ENCODE data around the gene RGS3. TPM values are rescaled to one million over a fixed set of nuclear protein-coding genes. Genes with fewer than 3 reads are reported as not detected.
A peak's percentile ranks its signal among the peaks of the same experiment; 100 is the strongest.

The RGS3 gene
- polyA plus RNA-seq, 1 donor, result 33.0 TPM

DNA sequence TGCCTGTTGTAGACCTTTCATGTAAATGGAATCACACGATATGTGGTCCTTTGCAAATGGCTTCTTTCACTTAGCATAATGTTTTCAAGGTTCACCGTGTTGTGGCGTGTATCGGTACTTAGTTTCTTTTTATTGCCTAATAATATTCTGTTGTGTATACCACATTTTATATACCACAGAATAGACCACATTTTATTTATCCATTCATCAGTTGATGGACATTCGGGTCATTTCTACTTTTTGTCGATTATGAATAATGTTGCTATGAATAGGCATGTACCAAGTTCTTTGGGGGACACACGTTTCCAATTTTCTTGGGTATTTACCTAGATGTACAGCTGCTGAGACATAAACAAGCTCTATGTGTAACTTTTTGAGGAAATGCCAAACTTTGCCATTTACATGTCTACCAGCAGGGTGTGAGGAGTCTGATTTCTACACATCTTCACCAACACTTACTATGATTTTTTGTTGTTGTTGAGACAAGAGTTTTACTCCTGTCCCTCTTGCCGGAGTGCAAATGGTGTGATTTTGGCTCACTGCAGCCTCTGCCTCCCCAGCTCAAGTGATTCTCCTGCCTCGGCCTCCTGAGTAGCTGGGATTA, 144.7 kb downstream of the RGS3 start:
- Histone ChIP-seq H3K9me3 (ENCODE audit: control insufficient read depth, low read depth, low read length) (no peaks in the 10 kb centered on the region), H3K4me3 (ENCODE audit: low read length) (no peak overlapping the region), H3K27ac (ENCODE audit: low read length) (no peak overlapping the region), H3K4me1 (ENCODE audit: control insufficient read depth, insufficient read depth, low read length) (peaks cover 4% of the 10 kb centered on the region), H3K27me3 (ENCODE audit: control insufficient read depth, insufficient read depth, low read length) (no peaks in the 10 kb centered on the region), H3K36me3 (ENCODE audit: control insufficient read depth, insufficient read depth, low read length) (no peaks in the 10 kb centered on the region)
- no peak for DNase-seq
- WGBS (ENCODE audit: insufficient coverage, low lambda C conversion rate), result no CpG with 5 or more reads among the region's 9 CpGs

DNA sequence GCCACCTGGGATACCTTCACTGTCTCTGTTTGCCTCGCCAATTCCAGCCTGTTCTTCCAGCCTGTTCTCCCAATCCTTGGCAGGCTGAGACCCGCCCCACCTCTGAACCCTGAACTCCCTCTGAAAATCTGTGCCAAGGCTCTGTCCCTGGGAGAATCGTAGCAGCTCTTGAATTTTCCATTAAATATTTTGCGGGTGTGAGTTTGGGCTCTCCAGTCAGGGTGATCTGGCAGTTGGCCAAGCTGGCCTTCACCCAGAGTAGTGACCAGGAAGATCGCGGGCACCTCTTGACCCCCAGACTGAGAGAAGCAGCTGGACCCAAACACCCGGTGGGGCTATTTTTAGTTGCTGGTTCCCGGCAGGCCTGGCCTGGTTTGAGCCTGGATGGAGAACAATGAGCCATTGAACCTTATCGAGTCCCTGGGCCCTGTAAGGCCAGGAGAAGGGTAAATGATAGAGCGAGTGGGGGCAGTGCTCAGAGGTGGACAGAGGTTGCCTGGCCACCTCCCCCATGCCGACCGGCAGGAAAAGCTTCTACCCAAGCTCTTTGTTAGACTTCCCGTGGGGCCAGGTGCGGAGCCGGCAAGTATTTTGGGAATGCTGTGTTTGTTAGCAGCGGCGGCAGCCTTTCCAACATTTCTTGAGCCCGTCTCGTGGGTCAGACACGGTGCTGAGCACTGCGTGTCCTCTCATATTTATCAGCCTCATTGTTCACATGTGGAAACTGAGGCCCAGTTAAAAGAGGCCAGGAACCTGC, 146.2 kb downstream of the RGS3 start:
- Histone ChIP-seq H3K4me1 (ENCODE audit: control insufficient read depth, insufficient read depth, low read length) (peaks cover 6% of the 10 kb centered on the region), H3K4me3 (ENCODE audit: low read length) (no peak overlapping the region), H3K36me3 (ENCODE audit: control insufficient read depth, insufficient read depth, low read length) (no peaks in the 10 kb centered on the region), H3K9me3 (ENCODE audit: control insufficient read depth, low read depth, low read length) (no peaks in the 10 kb centered on the region), H3K27ac (ENCODE audit: low read length) (no peak overlapping the region), H3K27me3 (ENCODE audit: control insufficient read depth, insufficient read depth, low read length) (no peaks in the 10 kb centered on the region)
- peak in 1 of 2 donors; percentile 31 for DNase-seq
- no CpG with 5 or more reads among the region's 21 CpGs for WGBS (ENCODE audit: insufficient coverage, low lambda C conversion rate)

DNA sequence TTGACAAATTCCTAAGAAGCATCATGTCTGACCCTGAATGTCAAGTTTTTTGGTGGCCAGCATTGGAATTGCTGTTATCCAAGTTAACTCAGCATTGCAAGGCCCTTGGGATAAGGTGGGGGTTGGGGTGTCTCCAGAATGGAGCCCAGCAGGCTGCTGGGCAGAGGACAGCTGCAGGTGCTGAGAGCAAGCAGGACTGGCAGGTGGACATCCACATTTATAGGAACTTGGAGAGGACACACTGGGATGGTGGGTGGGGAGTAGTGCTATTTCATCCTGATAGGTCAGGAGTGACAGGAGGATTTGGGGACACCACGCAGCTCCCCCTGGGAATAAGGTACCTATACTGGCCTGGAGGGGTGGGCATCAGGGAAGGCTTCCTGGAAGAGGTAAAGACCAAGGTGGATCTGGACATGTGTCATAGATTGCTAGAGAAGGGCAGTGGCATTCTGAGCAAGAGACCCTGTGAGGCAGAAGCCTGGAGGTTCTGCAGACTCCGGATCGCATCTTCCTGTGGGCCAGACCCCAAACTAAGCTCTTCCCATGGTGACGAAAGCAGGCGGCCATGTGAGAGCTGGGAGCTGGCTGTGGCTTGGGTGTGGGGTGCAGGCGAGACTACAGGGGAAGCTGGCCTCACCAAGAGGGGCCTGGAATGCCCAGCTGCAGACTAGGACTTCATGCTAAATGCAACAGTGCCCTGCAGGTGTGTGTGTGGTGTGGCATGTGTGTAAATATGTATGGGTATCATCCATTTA, 148.1 kb downstream of the RGS3 start:
- Histone ChIP-seq H3K27ac (ENCODE audit: low read length) (no peak overlapping the region), H3K36me3 (ENCODE audit: control insufficient read depth, insufficient read depth, low read length) (no peaks in the 10 kb centered on the region), H3K4me1 (ENCODE audit: control insufficient read depth, insufficient read depth, low read length) (peaks cover 7% of the 10 kb centered on the region), H3K27me3 (ENCODE audit: control insufficient read depth, insufficient read depth, low read length) (no peaks in the 10 kb centered on the region), H3K4me3 (ENCODE audit: low read length) (no peak overlapping the region), H3K9me3 (ENCODE audit: control insufficient read depth, low read depth, low read length) (no peaks in the 10 kb centered on the region)
- DNase-seq, result no peak
- no CpG with 5 or more reads among the region's 6 CpGs for WGBS (ENCODE audit: insufficient coverage, low lambda C conversion rate)

DNA sequence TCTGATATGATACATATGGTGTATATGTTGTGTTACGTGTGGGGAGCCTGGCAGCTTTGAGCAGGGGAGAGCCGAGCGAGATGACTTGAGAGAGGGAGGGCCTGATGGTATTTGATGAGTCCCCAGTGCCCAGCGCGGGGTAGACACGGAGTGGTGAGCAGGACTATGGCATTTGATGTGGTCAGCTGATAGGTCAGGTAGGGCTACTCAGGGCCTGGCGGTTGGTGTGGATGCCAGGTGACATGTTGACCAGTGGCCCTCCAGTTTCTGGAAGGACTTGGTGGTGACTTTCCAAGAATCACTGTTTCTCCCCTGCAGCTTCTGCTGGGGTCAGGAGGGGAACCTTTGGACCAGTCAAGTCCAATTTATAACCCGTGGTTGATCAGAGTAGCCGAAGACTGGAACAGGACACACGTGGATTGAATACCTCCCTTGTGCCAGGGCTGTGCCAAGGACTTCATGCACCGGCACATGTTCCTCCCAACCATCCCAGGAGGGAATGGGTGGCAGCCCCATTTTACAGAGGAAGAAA, 148.8 kb downstream of the RGS3 start:
- no peak overlapping the region for H3K4me3 ChIP-seq (ENCODE audit: low read length)
- DNase-seq, result no peak
- H3K9me3 ChIP-seq (ENCODE audit: control insufficient read depth, low read depth, low read length), result no peaks in the 10 kb centered on the region
- H3K36me3 ChIP-seq (ENCODE audit: control insufficient read depth, insufficient read depth, low read length), result no peaks in the 10 kb centered on the region
- no CpG with 5 or more reads among the region's 11 CpGs for WGBS (ENCODE audit: insufficient coverage, low lambda C conversion rate)
- peaks cover 7% of the 10 kb centered on the region for H3K4me1 ChIP-seq (ENCODE audit: control insufficient read depth, insufficient read depth, low read length)
- no peaks in the 10 kb centered on the region for H3K27me3 ChIP-seq (ENCODE audit: control insufficient read depth, insufficient read depth, low read length)
- H3K27ac ChIP-seq (ENCODE audit: low read length), result no peak overlapping the region

DNA sequence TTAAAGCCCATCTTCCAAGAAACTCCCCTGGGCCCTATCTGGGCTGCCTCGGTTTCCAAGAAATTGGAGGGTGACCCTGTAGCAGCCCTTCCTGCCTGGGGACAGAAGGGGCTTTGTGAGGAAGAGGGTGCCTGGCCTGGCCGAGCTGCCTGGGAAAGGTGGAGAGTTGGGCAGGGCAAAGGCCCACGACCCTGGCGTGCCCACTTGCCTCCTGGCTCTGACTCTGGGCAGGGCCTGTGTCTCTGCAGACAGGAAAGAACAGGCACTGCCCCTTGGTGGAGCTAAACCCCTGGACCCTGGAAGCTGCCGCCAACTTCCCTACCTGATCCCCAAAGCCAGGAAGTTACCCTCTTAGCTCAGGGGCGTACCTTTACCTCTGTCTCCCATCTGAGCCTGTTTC, 149.3 kb downstream of the RGS3 start:
- no peak for DNase-seq
- Histone ChIP-seq H3K9me3 (ENCODE audit: control insufficient read depth, low read depth, low read length) (no peaks in the 10 kb centered on the region), H3K27ac (ENCODE audit: low read length) (no peak overlapping the region), H3K4me3 (ENCODE audit: low read length) (no peak overlapping the region), H3K36me3 (ENCODE audit: control insufficient read depth, insufficient read depth, low read length) (no peaks in the 10 kb centered on the region), H3K27me3 (ENCODE audit: control insufficient read depth, insufficient read depth, low read length) (no peaks in the 10 kb centered on the region), H3K4me1 (ENCODE audit: control insufficient read depth, insufficient read depth, low read length) (peaks cover 7% of the 10 kb centered on the region)
- WGBS (ENCODE audit: insufficient coverage, low lambda C conversion rate), result no CpG with 5 or more reads among the region's 6 CpGs

DNA sequence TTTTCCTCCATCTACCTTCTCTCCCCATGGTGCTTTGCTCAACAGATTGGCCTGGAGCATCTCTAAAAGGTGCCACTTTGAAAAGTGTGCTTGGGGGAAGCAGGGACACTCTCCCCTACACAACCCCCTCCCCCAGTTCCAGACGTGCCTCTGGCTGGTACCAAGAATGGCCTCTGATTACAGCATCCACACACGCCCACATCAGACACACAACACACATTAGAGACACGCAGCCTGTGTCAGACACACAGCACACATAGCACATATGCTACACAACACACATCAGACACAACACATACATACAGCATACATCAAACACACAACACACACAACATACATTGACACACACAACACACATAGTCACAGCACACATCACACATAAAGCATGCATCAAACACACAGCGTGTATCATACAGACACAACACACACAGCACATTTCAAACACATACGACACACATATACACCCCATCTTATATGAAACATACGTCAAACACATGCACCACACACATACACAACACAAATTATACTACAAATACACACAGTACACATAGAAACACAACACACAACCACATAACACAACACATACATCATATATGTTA, 150.4 kb downstream of the RGS3 start:
- no peak for DNase-seq
- no peaks in the 10 kb centered on the region for H3K36me3 ChIP-seq (ENCODE audit: control insufficient read depth, insufficient read depth, low read length)
- WGBS (ENCODE audit: insufficient coverage, low lambda C conversion rate), result 100% methylated on average over 1 of the region's 6 CpGs
- H3K9me3 ChIP-seq (ENCODE audit: control insufficient read depth, low read depth, low read length), result no peaks in the 10 kb centered on the region
- no peak overlapping the region for H3K4me3 ChIP-seq (ENCODE audit: low read length)
- H3K27me3 ChIP-seq (ENCODE audit: control insufficient read depth, insufficient read depth, low read length), result no peaks in the 10 kb centered on the region
- H3K27ac ChIP-seq (ENCODE audit: low read length), result peak overlapping the region; percentile 64
- peaks cover 7% of the 10 kb centered on the region for H3K4me1 ChIP-seq (ENCODE audit: control insufficient read depth, insufficient read depth, low read length)

DNA sequence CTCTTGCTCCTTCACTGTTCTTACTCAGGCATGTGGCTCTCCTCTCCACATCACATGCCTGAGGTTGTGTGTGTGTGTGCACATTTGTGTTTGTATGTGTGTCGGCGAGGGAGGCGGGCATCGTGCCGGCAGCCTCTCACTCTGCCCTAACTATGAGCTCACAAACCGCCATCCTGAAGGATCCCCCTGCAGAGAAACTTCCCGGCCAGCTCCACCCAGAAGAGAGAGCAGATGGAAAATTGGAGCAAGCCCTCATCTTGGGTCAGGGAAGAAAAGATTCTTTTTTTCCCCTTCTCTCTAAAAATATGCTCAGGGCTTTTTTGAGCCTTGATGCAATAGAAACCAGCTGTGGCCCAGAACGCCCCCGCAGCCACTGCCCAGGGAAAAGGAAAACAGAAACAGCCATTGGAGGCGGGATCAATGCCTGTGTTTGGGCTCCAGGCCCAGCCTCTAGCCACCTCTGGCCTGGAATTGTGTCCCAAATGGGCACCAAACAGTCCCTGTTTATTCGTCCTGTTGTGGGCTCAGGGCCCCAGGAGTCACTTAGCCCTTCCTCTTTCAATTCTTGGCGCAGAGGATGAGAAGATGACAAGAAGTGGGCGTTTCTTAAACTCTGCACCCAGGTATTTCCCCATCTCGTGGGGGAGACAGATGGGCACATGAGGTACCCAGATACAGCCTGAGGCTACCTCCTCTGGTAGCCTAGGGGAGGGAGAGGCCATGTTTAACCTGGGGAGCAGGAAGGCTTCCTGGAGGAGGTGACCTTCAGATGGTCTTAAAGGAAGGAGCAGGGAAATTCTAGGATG, 151.5 kb downstream of the RGS3 start:
- peaks cover 10% of the 10 kb centered on the region for H3K4me1 ChIP-seq (ENCODE audit: control insufficient read depth, insufficient read depth, low read length)

DNA sequence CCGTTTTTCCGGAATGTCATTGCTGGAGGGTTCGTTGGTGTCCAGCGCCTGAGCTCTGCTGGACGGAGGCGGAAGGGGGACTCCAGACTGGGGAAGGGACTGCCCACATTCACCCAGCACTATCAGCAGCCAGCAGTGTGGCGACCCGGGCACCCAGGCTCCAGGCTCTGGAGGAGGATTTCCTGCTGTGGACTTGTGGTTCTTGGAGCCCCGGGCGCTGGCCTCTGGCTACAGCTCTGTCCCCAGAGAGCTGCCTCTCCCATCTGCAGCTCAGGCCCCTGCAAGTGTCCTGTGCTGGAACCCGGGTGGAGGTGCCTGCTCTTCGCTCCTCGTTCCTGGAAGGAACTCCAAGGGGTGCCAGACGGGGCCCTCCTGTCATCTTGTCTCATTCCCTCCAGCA, 152.6 kb downstream of the RGS3 start:
- H3K36me3 ChIP-seq (ENCODE audit: control insufficient read depth, insufficient read depth, low read length), result no peaks in the 10 kb centered on the region
- H3K9me3 ChIP-seq (ENCODE audit: control insufficient read depth, low read depth, low read length), result no peaks in the 10 kb centered on the region
- H3K4me1 ChIP-seq (ENCODE audit: control insufficient read depth, insufficient read depth, low read length), result peaks cover 20% of the 10 kb centered on the region
- no peak overlapping the region for H3K27ac ChIP-seq (ENCODE audit: low read length)
- DNase-seq, result no peak
- no peak overlapping the region for H3K4me3 ChIP-seq (ENCODE audit: low read length)
- WGBS (ENCODE audit: insufficient coverage, low lambda C conversion rate), result no CpG with 5 or more reads among the region's 14 CpGs
- H3K27me3 ChIP-seq (ENCODE audit: control insufficient read depth, insufficient read depth, low read length), result no peaks in the 10 kb centered on the region

More for the DNA sequence above, 151.5 kb downstream of the RGS3 start:
- no peak overlapping the region for H3K4me3 ChIP-seq (ENCODE audit: low read length)
- no peaks in the 10 kb centered on the region for H3K9me3 ChIP-seq (ENCODE audit: control insufficient read depth, low read depth, low read length)
- H3K36me3 ChIP-seq (ENCODE audit: control insufficient read depth, insufficient read depth, low read length), result no peaks in the 10 kb centered on the region
- WGBS (ENCODE audit: insufficient coverage, low lambda C conversion rate), result no CpG with 5 or more reads among the region's 14 CpGs
- H3K27me3 ChIP-seq (ENCODE audit: control insufficient read depth, insufficient read depth, low read length), result no peaks in the 10 kb centered on the region
- peak overlapping the region; percentile 64 for H3K27ac ChIP-seq (ENCODE audit: low read length)
- peak in 1 of 2 donors; percentile 46 for DNase-seq

DNA sequence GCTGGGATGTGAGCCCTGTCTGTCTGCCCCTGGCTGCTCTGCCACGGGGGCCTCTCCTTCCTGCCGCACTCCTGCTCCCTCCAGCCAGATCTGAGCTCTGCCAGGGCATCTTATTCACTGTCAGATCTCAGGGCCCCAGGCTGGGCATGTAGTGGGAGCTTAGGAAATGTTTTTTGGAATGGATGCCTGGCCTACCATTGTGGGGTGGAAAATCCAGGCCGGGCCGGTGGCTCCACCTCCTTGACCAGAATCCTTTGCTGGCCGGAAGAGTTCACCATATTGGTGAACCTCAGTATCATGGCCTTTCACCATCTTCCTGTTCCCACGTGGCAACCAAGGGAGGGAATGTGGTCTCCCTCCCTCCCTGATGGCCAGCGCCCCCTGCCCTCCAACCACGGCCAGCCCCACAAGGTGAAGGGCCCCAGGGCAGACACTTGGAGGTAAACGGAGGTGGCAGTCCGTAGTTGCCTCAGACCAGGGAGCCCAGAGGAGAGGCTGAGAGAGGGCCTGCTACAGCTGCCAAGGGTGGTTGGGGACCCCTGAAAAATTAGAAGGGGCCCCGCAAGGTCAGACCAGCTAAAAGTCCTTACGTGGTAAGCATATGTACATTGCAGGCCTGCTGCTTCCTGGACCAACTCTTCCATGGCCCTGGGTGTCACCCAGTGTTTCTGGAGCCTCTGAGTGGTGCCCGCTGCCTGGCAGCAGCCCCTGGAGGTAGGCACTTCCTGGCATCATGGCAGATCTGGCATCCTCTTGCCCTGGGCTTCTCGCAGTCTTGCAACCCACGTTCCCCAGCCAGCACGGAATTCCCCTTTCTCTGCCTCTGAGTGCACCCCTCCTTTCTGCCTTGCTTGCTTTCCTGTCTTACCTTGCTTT, 153.3 kb downstream of the RGS3 start:
- WGBS (ENCODE audit: insufficient coverage, low lambda C conversion rate), result no CpG with 5 or more reads among the region's 16 CpGs
- Histone ChIP-seq H3K9me3 (ENCODE audit: control insufficient read depth, low read depth, low read length) (no peaks in the 10 kb centered on the region), H3K27me3 (ENCODE audit: control insufficient read depth, insufficient read depth, low read length) (no peaks in the 10 kb centered on the region), H3K36me3 (ENCODE audit: control insufficient read depth, insufficient read depth, low read length) (no peaks in the 10 kb centered on the region), H3K4me3 (ENCODE audit: low read length) (no peak overlapping the region), H3K4me1 (ENCODE audit: control insufficient read depth, insufficient read depth, low read length) (peaks cover 26% of the 10 kb centered on the region), H3K27ac (ENCODE audit: low read length) (peak overlapping the region; percentile 5)
- DNase-seq, result no peak
